LHCN-M2 (cell line): ENCODE results near the gene PEF1. TPM values are rescaled to one million over a fixed set of nuclear protein-coding genes. Genes with fewer than 3 reads are reported as not detected.
"Not testable (repeated sequence)": the region's sequence is repeated elsewhere in the genome, so short reads cannot be mapped to it uniquely, and the experiment has no call there.

Experiments
- DNase-seq: peaks from one replicate; pipeline ENCODE4 v3.0.0-alpha.2; 2012; ENCODE audit warnings: low read depth
- total RNA-seq: library from RNA; depleted of rRNA; stranded (reverse); fragments of >200 nt; gene quantifications from 2 replicates; pipeline ENCODE4 v1.2.3, GENCODE V29; 2014

PEF1 gene
- total RNA-seq, 1 experiment from 2014 or later: 78.3 TPM

- DNase-seq: no peak
Measured at GRCh38 chr1:31614414-31615005, 30.2 kb downstream of the PEF1 start.

GRCh38 chr1:31609514-31610118 is 35.1 kb downstream of the PEF1 start:
- DNase-seq: no peak

GRCh38 chr1:31607360-31607759 is 37.3 kb downstream of the PEF1 start:
- no peak for DNase-seq

GRCh38 chr1:31605908-31606427 is 38.7 kb downstream of the PEF1 start:
- peak; percentile 56 for DNase-seq

- no peak for DNase-seq
Measured at GRCh38 chr1:31602081-31602480, 42.6 kb downstream of the PEF1 start.

GRCh38 chr1:31600641-31601040 is 44.0 kb downstream of the PEF1 start:
- DNase-seq: no peak

DNA sequence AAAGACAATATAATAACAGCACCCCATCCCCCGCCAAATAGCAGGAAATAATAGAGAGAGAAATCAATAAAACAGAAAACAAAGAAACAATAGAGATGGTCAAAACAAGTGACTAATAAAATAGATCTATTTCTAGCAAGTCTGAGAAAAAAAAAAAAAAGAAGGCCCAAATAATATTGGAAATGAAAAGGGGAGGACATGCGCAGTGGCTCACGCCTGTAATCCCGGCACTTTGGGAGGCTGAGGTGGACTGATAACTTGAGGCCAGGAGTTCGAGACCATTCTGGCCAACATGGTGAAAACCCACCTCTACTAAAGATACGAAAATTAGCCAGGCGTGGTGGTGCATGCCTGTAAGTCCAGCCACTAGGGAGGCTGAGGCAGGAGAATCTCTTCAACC is 45.7 kb downstream of the PEF1 start:
- DNase-seq: no peak

GRCh38 chr1:31596737-31597097 is 48.0 kb downstream of the PEF1 start:
- no peak for DNase-seq

- no peak for DNase-seq
Measured at GRCh38 chr1:31595836-31596736, 48.6 kb downstream of the PEF1 start.

DNA sequence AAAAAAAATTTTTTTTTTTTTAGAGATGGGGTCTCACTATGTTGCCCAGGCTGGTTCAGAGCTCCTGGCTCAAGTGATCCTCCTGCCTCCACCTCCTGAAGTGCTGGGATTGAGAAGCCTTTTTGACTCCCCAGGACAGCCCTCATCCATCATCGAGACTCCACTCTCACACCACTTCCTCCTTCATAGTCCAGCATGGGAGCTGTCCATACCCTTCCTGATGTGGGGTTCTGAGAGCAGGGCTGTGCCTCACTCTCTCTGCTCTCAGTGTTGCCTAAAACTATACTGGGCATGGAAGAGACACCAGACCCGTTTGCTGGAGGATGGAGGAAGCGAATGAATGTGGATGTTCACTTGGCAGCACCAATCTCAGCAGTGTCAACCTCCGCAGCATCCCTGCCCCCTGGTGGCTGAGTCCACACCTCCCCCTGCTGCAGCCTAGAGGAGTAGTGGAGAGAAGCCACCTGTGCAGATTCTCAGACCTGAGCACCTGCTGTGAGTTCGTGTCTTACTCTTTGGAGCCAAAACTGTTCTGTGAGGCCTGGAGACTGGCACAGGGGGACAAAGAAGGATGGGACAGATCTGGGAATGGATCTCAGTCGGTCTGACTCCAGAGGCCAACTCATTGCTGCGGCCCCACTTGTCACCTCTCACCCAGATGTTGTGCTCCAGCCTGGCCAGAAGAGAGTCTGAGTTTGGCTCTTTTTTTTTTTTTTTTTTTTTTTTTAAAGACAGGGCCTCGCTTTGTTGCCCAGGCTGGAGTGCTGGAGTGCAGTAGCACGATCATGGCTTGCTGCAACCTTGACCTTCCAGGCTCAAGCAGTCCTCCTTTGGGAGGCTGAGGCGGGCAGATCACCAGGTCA is 50.7 kb downstream of the PEF1 start:
- DNase-seq: peak; percentile 52

- no peak for DNase-seq
Measured at GRCh38 chr1:31593136-31593665, 51.5 kb downstream of the PEF1 start.

GRCh38 chr1:31592132-31592531 is 52.5 kb downstream of the PEF1 start:
- no peak for DNase-seq

DNA sequence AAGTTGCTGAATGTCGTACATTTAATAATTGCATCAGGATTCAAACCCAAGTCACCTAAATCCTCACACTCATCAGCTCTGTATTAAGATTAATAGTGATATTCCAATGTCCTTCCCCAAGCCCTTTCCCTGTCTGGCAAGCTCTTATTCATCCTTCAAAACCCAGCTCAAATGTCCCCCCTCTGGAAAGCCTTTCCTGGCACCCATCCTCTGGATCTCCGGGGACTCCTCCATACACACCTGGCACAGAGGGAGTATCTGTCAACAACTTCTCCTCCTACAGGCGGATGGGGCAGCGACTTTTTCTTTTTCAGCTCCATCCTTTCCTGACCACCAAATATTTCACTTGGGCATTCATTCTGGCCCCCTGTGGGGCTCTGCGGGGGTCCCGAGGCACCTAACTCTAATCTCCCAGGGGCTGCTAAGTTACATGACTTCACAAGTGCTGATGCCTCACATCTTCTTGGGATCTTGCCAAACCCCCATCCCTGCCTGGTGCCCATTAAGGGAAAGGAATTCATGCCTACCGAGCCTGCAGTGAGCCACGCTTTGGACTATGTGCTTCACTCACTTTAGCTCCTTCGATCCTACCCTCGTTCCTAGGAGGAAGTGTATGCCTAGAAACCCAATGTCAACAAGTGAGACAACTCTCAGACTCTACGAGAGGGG is 53.1 kb downstream of the PEF1 start:
- DNase-seq: peak; percentile 67

GRCh38 chr1:31588751-31589515 is 55.7 kb downstream of the PEF1 start:
- no peak for DNase-seq

DNA sequence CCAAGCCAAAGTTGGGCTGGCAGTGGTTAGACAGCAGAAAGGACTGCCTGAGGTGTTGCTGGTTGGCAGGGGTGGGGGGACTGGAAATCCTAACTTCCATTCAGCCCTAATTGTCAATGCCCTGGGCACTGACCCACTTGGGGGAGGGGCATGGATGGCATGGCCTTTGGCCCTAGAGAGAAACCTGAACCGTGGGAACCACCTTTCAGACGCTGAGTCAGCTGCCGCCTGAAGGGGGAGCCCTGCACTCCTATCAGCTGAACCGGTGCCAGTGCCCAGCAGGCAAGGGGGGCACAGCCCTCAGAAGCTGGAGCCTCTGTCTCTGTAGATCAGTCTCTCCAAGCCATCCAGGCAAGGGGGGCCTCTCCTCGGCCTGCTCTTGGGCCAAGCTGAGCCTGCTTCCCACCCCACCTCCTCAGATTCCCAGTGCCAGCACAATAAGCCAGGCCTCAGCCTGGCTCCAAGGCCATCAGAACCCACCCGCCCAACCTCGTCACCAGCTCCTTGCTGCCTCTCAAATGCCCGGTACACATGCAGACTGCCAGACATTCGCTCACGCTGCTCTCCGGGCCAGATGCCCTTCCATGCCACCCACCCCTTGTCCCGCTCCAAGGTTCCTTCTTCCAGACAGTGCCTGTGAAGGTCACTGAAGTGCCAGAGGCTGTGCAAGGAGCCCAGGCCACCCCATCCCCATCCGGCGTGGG is 56.8 kb downstream of the PEF1 start:
- peak; percentile 51 for DNase-seq

DNA sequence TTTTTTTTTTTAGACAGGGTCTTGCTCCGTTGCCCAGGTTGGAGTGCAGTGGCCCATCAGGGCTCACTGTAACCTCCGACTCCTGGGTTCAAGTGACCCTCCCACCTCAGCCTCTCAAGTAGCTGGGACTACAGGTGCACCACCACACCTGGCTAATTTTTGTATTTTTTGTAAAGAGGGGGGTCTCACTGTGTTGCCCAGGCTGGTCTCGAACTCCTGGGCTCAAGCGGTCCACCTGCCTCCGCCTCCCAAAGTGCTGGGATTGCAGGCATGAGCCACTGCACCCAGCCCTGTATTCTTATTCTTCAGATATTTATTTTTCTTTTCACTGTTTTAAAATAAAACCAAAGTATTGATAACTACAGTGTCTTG is 57.4 kb downstream of the PEF1 start:
- not testable (repeated sequence) for DNase-seq

DNA sequence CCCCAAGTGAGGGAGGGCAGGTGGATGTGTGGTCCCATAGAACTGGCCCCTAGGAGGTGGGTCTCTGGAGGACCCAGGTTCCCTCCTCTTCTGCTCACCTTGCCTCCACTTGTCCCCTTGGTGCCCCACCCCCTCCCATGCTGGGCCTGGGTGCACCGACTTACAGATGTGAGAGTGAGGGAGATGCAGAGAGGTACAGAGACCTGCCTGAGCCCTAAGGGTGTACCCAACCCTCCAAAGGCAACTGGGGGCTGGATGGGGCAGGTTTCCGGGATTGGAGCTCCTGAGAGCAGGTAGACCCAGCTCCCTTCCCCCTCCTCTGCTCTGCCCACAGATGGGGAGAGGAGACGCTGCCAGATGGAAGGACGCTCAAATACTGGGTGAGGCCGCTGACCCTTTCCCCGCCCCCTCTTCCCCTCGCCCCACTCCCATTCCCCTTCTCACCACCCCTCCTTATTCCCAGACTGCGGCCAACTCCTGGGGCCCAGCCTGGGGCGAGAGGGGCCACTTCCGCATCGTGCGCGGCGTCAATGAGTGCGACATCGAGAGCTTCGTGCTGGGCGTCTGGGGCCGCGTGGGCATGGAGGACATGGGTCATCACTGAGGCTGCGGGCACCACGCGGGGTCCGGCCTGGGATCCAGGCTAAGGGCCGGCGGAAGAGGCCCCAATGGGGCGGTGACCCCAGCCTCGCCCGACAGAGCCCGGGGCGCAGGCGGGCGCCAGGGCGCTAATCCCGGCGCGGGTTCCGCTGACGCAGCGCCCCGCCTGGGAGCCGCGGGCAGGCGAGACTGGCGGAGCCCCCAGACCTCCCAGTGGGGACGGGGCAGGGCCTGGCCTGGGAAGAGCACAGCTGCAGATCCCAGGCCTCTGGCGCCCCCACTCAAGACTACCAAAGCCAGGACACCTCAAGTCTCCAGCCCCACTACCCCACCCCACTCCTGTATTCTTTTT is 58.0 kb downstream of the PEF1 start:
- DNase-seq: no peak

DNA sequence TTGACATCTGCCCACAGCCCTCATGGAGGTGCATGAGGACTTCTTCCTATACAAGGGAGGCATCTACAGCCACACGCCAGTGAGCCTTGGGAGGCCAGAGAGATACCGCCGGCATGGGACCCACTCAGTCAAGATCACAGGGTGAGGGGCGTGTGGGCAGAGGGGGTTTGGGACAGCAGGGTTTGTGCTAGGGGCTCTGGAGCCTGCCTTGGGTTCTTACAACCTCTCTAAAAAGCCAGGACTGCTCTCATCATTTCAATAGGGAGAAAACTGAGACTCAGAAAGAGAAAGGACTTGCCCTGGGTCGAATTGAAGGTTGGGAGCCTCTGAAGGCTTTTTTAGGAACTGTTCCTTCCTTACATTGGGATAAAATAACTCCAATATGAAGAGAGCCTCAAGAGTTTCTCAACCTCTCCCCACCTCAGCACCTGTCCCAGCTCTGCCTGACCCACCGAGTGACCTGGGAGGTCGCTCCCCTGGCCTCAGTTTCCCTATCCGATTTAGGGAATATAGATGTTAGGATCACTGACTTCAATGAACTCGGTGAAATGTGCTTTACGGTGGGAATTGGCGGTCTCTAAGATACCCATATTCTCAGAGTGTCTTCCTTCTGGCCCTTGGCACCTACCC is 58.8 kb downstream of the PEF1 start:
- no peak for DNase-seq
